ENCODE measurements around the gene LRP6.
"Not testable (repeated sequence)": the region's sequence is repeated elsewhere in the genome, so short reads cannot be mapped to it uniquely, and the experiment has no call there.

LRP6 gene

GRCh38 chr12:12265035-12265434, 1.8 kb downstream of the LRP6 start:
- DNase-seq = no peak

GRCh38 chr12:12263909-12264308, 2.9 kb downstream of the LRP6 start:
- DNase-seq = no peak

GRCh38 chr12:12256291-12256757, 10.5 kb downstream of the LRP6 start:
- not testable (repeated sequence) for DNase-seq

GRCh38 chr12:12254553-12254952, 12.3 kb downstream of the LRP6 start:
- no peak for DNase-seq

GRCh38 chr12:12249216-12250050, 17.4 kb downstream of the LRP6 start:
- DNase-seq = no peak

GRCh38 chr12:12247584-12247983, 19.3 kb downstream of the LRP6 start:
- DNase-seq = no peak

- no peak for DNase-seq
These were observed 22.5 kb downstream of the LRP6 start for GRCh38 chr12:12244341-12244740.

GRCh38 chr12:12240662-12241340, 26.0 kb downstream of the LRP6 start:
- DNase-seq = no peak

- DNase-seq = no peak
These were observed 27.7 kb downstream of the LRP6 start for GRCh38 chr12:12239127-12239526.

GRCh38 chr12:12238605-12239004, 28.2 kb downstream of the LRP6 start:
- no peak for DNase-seq

- no peak for DNase-seq
These were observed 29.9 kb downstream of the LRP6 start for GRCh38 chr12:12236896-12237295.

GRCh38 chr12:12230275-12230674, 36.6 kb downstream of the LRP6 start:
- DNase-seq = no peak

- no peak for DNase-seq
These were observed 37.2 kb downstream of the LRP6 start for GRCh38 chr12:12229556-12230092.

GRCh38 chr12:12228402-12228801, 38.4 kb downstream of the LRP6 start:
- no peak for DNase-seq

- DNase-seq = no peak
These were observed 40.7 kb downstream of the LRP6 start for GRCh38 chr12:12226187-12226586.

GRCh38 chr12:12224240-12224940, 42.5 kb downstream of the LRP6 start:
- no peak for DNase-seq

GRCh38 chr12:12221560-12221959, 45.3 kb downstream of the LRP6 start:
- DNase-seq = no peak

GRCh38 chr12:12219664-12220063, 47.2 kb downstream of the LRP6 start:
- no peak for DNase-seq

GRCh38 chr12:12217018-12217359, 49.9 kb downstream of the LRP6 start:
- no peak for DNase-seq

- no peak for DNase-seq
These were observed 50.4 kb downstream of the LRP6 start for GRCh38 chr12:12216349-12217017.

- no peak for DNase-seq
These were observed 52.2 kb downstream of the LRP6 start for GRCh38 chr12:12214635-12215131.

- DNase-seq = no peak
These were observed 52.6 kb downstream of the LRP6 start for GRCh38 chr12:12214201-12214600.

GRCh38 chr12:12212769-12213168, 54.1 kb downstream of the LRP6 start:
- DNase-seq = no peak

All from GF-D8 (cell line).